Caco-2 (cell line): ENCODE data around the gene LRRTM1. TPM values are rescaled to one million over a fixed set of nuclear protein-coding genes. Genes with fewer than 3 reads are reported as not detected.

Experiments used
- BruUV-seq: library from RNA; stranded (reverse); fragments of 400-500 nt; replicated peaks from 2 replicates; lab custom pipeline; 2021; lab: Mats Ljungman, UMichigan
- CTCF ChIA-PET: fragments of 300-600 bp; sonication (Branson Sonifier 250); formaldehyde crosslinking; loops from one replicate; lab custom pipeline; 2022; ENCODE audit warnings: antibody characterized with exemption; lab: Charles Lee
- POLR2A ChIA-PET: fragments of 300-600 bp; sonication (Branson Sonifier 250); formaldehyde crosslinking; loops from one replicate; lab custom pipeline; 2022; ENCODE audit warnings: antibody characterized with exemption; lab: Charles Lee
- DNase-seq, 2 experiments: peaks; one replicate each; pipeline versions ENCODE4 v3.0.0 to v3.0.0-alpha.2; 2020 to 2022
- H3K27me3 ChIP-seq: replicated peaks from 2 replicates; pipeline ENCODE4 v1.6.0; 2011; ENCODE audit warnings: low read length; ENCODE audit not compliant: control insufficient read depth, insufficient read depth
- H3K36me3 ChIP-seq: 2 replicates; pipeline ENCODE4 v1.5.1; 2011; ENCODE audit warnings: low read length; ENCODE audit not compliant: control insufficient read depth, insufficient read depth
- H3K4me1 ChIP-seq: fragments of 250-450 bp; sonication (Bioruptor Pico); 2 replicates; pipeline ENCODE4 v1.5.1; 2020; ENCODE audit warnings: mild to moderate bottlenecking
- H3K4me3 ChIP-seq: 2 replicates; pipeline ENCODE4 v1.5.1; 2011; ENCODE audit warnings: low read depth, mild to moderate bottlenecking, control low read depth, low read length
- H3K9me3 ChIP-seq: fragments of 250-450 bp; sonication (Bioruptor Pico); 2 replicates; pipeline ENCODE4 v1.5.1; 2020; ENCODE audit warnings: mild to moderate bottlenecking, moderate library complexity
- H3K27ac Mint-ChIP-seq: one replicate; pipeline ENCODE4 v1.8.0; 2022; ENCODE audit warnings: mixed read lengths; ENCODE audit not compliant: unreplicated experiment
- H3K27me3 Mint-ChIP-seq: one replicate; pipeline ENCODE4 v1.8.0; 2022; ENCODE audit warnings: mixed read lengths; ENCODE audit not compliant: insufficient read depth, unreplicated experiment
- H3K36me3 Mint-ChIP-seq: one replicate; pipeline ENCODE4 v1.8.0; 2022; ENCODE audit warnings: mild to moderate bottlenecking, mixed read lengths; ENCODE audit not compliant: insufficient read depth, unreplicated experiment
- H3K4me1 Mint-ChIP-seq: one replicate; pipeline ENCODE4 v1.8.0; 2022; ENCODE audit warnings: low read depth, mixed read lengths; ENCODE audit not compliant: unreplicated experiment
- H3K4me3 Mint-ChIP-seq: one replicate; pipeline ENCODE4 v1.8.0; 2022; ENCODE audit warnings: mild to moderate bottlenecking, moderate library complexity, mixed read lengths; ENCODE audit not compliant: unreplicated experiment
- H3K9me3 Mint-ChIP-seq: one replicate; pipeline ENCODE4 v1.8.0; 2022; ENCODE audit warnings: mixed read lengths; ENCODE audit not compliant: unreplicated experiment
- CTCF ChIP-seq, 2 experiments: fragments of 200-600 bp in 1 of 2; IDR thresholded peaks; 1 replicate in 1 of 2; 2 replicates in 1 of 2; pipeline versions ENCODE4 v1.5.1 to v1.8.0; 2011 to 2022; ENCODE audit warnings: antibody characterized with exemption in 1 of 2, control low read depth in 1 of 2, inconsistent platforms in 1 of 2, low read depth in 1 of 2, low read length in 1 of 2, mild to moderate bottlenecking in 1 of 2, moderate library complexity in 1 of 2; ENCODE audit not compliant: insufficient read depth in 1 of 2, severe bottlenecking in 1 of 2, unreplicated experiment in 1 of 2
- intact Hi-C: fragments of 100-400 bp; cut with micrococcal nuclease; formaldehyde crosslinking; loops from one replicate; pipeline ENCODE4 v1.10.0; 2022; ENCODE audit not compliant: unreplicated experiment
- total RNA-seq: library from RNA; stranded (reverse); gene quantifications from 2 replicates; pipeline ENCODE4 v1.2.3, GENCODE V29; 2022

The LRRTM1 gene
- total RNA-seq, 1 experiment from 2014 or later = not detected

GRCh38 chr2:80255918-80256781 is 48.4 kb downstream of the LRRTM1 start:
- no TSS peak for BruUV-seq
- intact Hi-C loops = loop anchor here (1.0 kb wide), 1 partner anchor 243 kb away; no protein-coding TSS in a partner anchor

GRCh38 chr2:80252294-80252986 is 52.1 kb downstream of the LRRTM1 start:
- no peaks in the 10 kb centered on the region for H3K27me3 Mint-ChIP-seq
- H3K4me3 Mint-ChIP-seq = no peak overlapping the region
- POLR2A ChIA-PET = no interaction called here
- no peaks in the 10 kb centered on the region for H3K27me3 ChIP-seq
- H3K4me1 Mint-ChIP-seq = no peaks in the 10 kb centered on the region
- no TSS peak for BruUV-seq
- H3K9me3 Mint-ChIP-seq = peaks cover 10% of the 10 kb centered on the region
- DNase-seq = no peak
- no peak overlapping the region for H3K27ac Mint-ChIP-seq
- H3K4me3 ChIP-seq = no peak overlapping the region
- no peak for TF ChIP-seq CTCF (IDR thresholded peaks at IDR 0.05; ENCODE audit: insufficient read depth in 1 of 2, low read depth in 1 of 2, low read length in 1 of 2, severe bottlenecking in 1 of 2, unreplicated experiment in 1 of 2)
- CTCF ChIA-PET = interaction anchor here (0.6 kb wide), 1 partner anchor 415 kb away, joined by 4 read pairs; no protein-coding TSS in a partner anchor
- H3K9me3 ChIP-seq = no peaks in the 10 kb centered on the region
- intact Hi-C loops = no loop called here
- H3K36me3 Mint-ChIP-seq = no peaks in the 10 kb centered on the region
- H3K36me3 ChIP-seq = no peaks in the 10 kb centered on the region
- H3K4me1 ChIP-seq = no peaks in the 10 kb centered on the region

More at GRCh38 chr2:80255918-80256781, 48.4 kb downstream of the LRRTM1 start:
- CTCF ChIA-PET = no interaction called here
- POLR2A ChIA-PET = no interaction called here
- peak in 1 of 2 experiments; percentile 29 for DNase-seq
- Mint-ChIP-seq H3K36me3 (no peaks in the 10 kb centered on the region), H3K27me3 (no peaks in the 10 kb centered on the region), H3K27ac (no peak overlapping the region), H3K4me3 (no peak overlapping the region), H3K4me1 (no peaks in the 10 kb centered on the region), H3K9me3 (no peaks in the 10 kb centered on the region)
- H3K4me3 ChIP-seq = no peak overlapping the region
- H3K4me1 ChIP-seq = no peaks in the 10 kb centered on the region
- H3K9me3 ChIP-seq = no peaks in the 10 kb centered on the region
- H3K36me3 ChIP-seq = no peaks in the 10 kb centered on the region
- TF ChIP-seq CTCF (IDR thresholded peaks at IDR 0.05; ENCODE audit: insufficient read depth in 1 of 2, low read depth in 1 of 2, low read length in 1 of 2, severe bottlenecking in 1 of 2, unreplicated experiment in 1 of 2) = peak in 1 of 2 experiments; percentile 50
- no peaks in the 10 kb centered on the region for H3K27me3 ChIP-seq
